Smooth muscle cell (in vitro differentiated cells): ENCODE data around the gene NDUFB8. TPM values are rescaled to one million over a fixed set of nuclear protein-coding genes. Genes with fewer than 3 reads are reported as not detected.

Source experiments
- DNase-seq: peaks from one replicate; lab custom pipeline; 2025; ENCODE audit not compliant: unreplicated experiment; lab: John Stamatoyannopoulos, UW
- H2AFZ ChIP-seq: fragments of 200-600 bp; sonication (generic); 2 replicates; pipeline ENCODE4 v1.6.0; 2016; ENCODE audit warnings: antibody characterized with exemption, low read depth, mild to moderate bottlenecking
- H3F3A ChIP-seq: fragments of 200-600 bp; sonication (generic); 2 replicates; pipeline ENCODE4 v1.6.0; 2017; ENCODE audit warnings: antibody characterized with exemption, low read depth
- H3K27ac ChIP-seq: fragments of 200-600 bp; sonication (generic); 2 replicates; pipeline ENCODE4 v1.5.1; 2016; ENCODE audit warnings: low read depth, mild to moderate bottlenecking
- H3K27me3 ChIP-seq: fragments of 200-600 bp; sonication (generic); 2 replicates; pipeline ENCODE4 v1.6.1; 2016; ENCODE audit warnings: low read depth, mild to moderate bottlenecking
- H3K36me3 ChIP-seq: fragments of 200-600 bp; sonication (generic); 2 replicates; pipeline ENCODE4 v1.5.1; 2016; ENCODE audit warnings: low read depth
- H3K4me1 ChIP-seq: fragments of 200-600 bp; sonication (generic); 2 replicates; pipeline ENCODE4 v1.5.1; 2016; ENCODE audit warnings: low read depth
- H3K4me2 ChIP-seq: fragments of 200-600 bp; sonication (generic); 2 replicates; pipeline ENCODE4 v1.6.0; 2016; ENCODE audit warnings: mild to moderate bottlenecking
- H3K4me3 ChIP-seq: fragments of 200-600 bp; sonication (generic); 2 replicates; pipeline ENCODE4 v1.5.1; 2016; ENCODE audit warnings: mild to moderate bottlenecking
- H3K79me2 ChIP-seq: fragments of 200-600 bp; sonication (generic); 2 replicates; pipeline ENCODE4 v1.6.0; 2016; ENCODE audit warnings: low read depth, mild to moderate bottlenecking
- H3K9ac ChIP-seq: fragments of 200-600 bp; sonication (generic); 2 replicates; pipeline ENCODE4 v1.6.0; 2016; ENCODE audit warnings: low read depth
- H3K9me3 ChIP-seq: fragments of 200-600 bp; sonication (generic); replicated peaks from 2 replicates; pipeline ENCODE4 v1.5.1; 2016; ENCODE audit warnings: low read depth
- H4K20me1 ChIP-seq: fragments of 200-600 bp; sonication (generic); 2 replicates; pipeline ENCODE4 v1.6.0; 2016; ENCODE audit warnings: low read depth
- CTCF ChIP-seq: fragments of 200-600 bp; sonication (generic); IDR thresholded peaks from 2 replicates; pipeline ENCODE4 v1.5.1; 2017; ENCODE audit warnings: borderline replicate concordance, mild to moderate bottlenecking, antibody characterized with exemption; ENCODE audit not compliant: insufficient read depth, poor library complexity, severe bottlenecking
- WGBS: methylation state at CpG from one replicate; pipeline ENCODE4 v1.1.7; 2016; ENCODE audit warnings: low lambda C conversion rate; 5-methylcytosine and 5-hydroxymethylcytosine counted together
- polyA plus RNA-seq: library from polyadenylated mRNA; unstranded; fragments of >200 nt; fragmentation: Nextera tagmentation; extraction: Ambion mirVana; gene quantifications from 2 replicates; pipeline ENCODE4 v1.2.1, GENCODE V29; 2016
- total RNA-seq: library from RNA; depleted of rRNA; stranded (reverse); fragments of >200 nt; gene quantifications from 2 replicates; pipeline ENCODE4 v1.2.3, GENCODE V29; 2014

NDUFB8 gene
- total and polyA plus RNA-seq, 2 experiments from 2014 or later, result 128 to 430 TPM

GRCh38 chr10:100490531-100490930 lies 39.1 kb downstream of the NDUFB8 start:
- Histone ChIP-seq H3K27ac (no peak overlapping the region), H3K27me3 (peaks cover 24% of the 10 kb centered on the region), H3K36me3 (no peaks in the 10 kb centered on the region), H3K9me3 (no peaks in the 10 kb centered on the region), H3K4me2 (no peak overlapping the region), H3F3A (no peaks in the 10 kb centered on the region), H3K9ac (no peak overlapping the region), H3K4me3 (no peak overlapping the region), H4K20me1 (no peaks in the 10 kb centered on the region), H2AFZ (no peak overlapping the region), H3K4me1 (peaks cover 11% of the 10 kb centered on the region), H3K79me2 (no peaks in the 10 kb centered on the region)
- no peak for DNase-seq
- WGBS, result 98% methylated on average over 2 of the region's 2 CpGs
- no peak for TF ChIP-seq CTCF

GRCh38 chr10:100489396-100489795 lies 40.3 kb downstream of the NDUFB8 start:
- Histone ChIP-seq H3K36me3 (no peaks in the 10 kb centered on the region), H3K27ac (no peak overlapping the region), H3K4me3 (no peak overlapping the region), H3K4me1 (peaks cover 21% of the 10 kb centered on the region), H3K4me2 (no peak overlapping the region), H3K79me2 (no peaks in the 10 kb centered on the region), H2AFZ (no peak overlapping the region), H3K9ac (no peak overlapping the region), H4K20me1 (no peaks in the 10 kb centered on the region), H3K27me3 (peaks cover 36% of the 10 kb centered on the region), H3F3A (no peaks in the 10 kb centered on the region), H3K9me3 (no peaks in the 10 kb centered on the region)
- 80% methylated on average over 4 of the region's 5 CpGs for WGBS
- DNase-seq, result no peak
- TF ChIP-seq CTCF, result no peak

GRCh38 chr10:100487529-100487928 lies 42.1 kb downstream of the NDUFB8 start:
- 95% methylated on average over 6 of the region's 6 CpGs for WGBS
- Histone ChIP-seq H3K9ac (no peak overlapping the region), H3K27ac (no peak overlapping the region), H3K79me2 (no peaks in the 10 kb centered on the region), H3K36me3 (no peaks in the 10 kb centered on the region), H3K4me2 (no peak overlapping the region), H3K4me1 (peaks cover 31% of the 10 kb centered on the region), H3F3A (no peaks in the 10 kb centered on the region), H3K4me3 (no peak overlapping the region), H4K20me1 (no peaks in the 10 kb centered on the region), H3K27me3 (peaks cover 54% of the 10 kb centered on the region), H3K9me3 (no peaks in the 10 kb centered on the region), H2AFZ (no peak overlapping the region)
- TF ChIP-seq CTCF, result no peak
- DNase-seq, result no peak

GRCh38 chr10:100485801-100486495 lies 43.7 kb downstream of the NDUFB8 start:
- no peak for TF ChIP-seq CTCF
- WGBS, result 42% methylated on average over 10 of the region's 10 CpGs
- H4K20me1 ChIP-seq, result no peaks in the 10 kb centered on the region
- H3K36me3 ChIP-seq, result no peaks in the 10 kb centered on the region
- no peaks in the 10 kb centered on the region for H3F3A ChIP-seq
- DNase-seq, result no peak
- H3K79me2 ChIP-seq, result no peaks in the 10 kb centered on the region
- no peaks in the 10 kb centered on the region for H3K9me3 ChIP-seq
- H3K27me3 ChIP-seq, result peaks cover 69% of the 10 kb centered on the region
- no peak overlapping the region for H3K27ac ChIP-seq
- H3K4me3 ChIP-seq, result no peak overlapping the region
- no peak overlapping the region for H3K4me2 ChIP-seq
- no peak overlapping the region for H2AFZ ChIP-seq
- H3K9ac ChIP-seq, result no peak overlapping the region
- peaks cover 40% of the 10 kb centered on the region for H3K4me1 ChIP-seq
